Embryonic facial prominence (tissue), 1 donor: ENCODE measurements around the gene KCTD12.

Experiments
- DNase-seq: peaks from one replicate; pipeline ENCODE4 v3.0.0-alpha.2; 2016; ENCODE audit errors: extremely low spot score

KCTD12 gene

GRCh38 chr13:76853921-76854608 lies 32.1 kb downstream of the KCTD12 start:
- DNase-seq: no peak

GRCh38 chr13:76853481-76853880 lies 32.7 kb downstream of the KCTD12 start:
- no peak for DNase-seq

DNA sequence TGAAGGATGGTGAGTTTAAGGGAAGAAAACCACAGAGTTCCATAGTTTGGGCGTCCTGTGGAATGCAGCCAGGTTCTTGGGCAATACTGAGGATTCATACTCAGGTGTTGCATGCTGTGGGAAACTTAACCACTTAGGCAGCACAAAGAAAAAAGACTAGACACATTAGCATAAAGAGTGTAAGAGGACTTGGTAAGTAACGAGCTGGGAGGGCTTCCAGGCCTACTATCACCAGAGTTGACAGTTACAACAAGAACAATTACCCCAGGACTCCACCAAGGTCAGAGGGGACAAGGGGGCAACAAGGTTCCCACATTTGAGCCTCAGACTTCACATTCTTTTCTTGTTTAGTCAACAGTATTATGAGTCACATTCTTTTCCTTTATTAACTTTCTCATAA lies 33.2 kb downstream of the KCTD12 start:
- DNase-seq: no peak

- no peak for DNase-seq
These were observed 34.2 kb downstream of the KCTD12 start for GRCh38 chr13:76851961-76852360.

DNA sequence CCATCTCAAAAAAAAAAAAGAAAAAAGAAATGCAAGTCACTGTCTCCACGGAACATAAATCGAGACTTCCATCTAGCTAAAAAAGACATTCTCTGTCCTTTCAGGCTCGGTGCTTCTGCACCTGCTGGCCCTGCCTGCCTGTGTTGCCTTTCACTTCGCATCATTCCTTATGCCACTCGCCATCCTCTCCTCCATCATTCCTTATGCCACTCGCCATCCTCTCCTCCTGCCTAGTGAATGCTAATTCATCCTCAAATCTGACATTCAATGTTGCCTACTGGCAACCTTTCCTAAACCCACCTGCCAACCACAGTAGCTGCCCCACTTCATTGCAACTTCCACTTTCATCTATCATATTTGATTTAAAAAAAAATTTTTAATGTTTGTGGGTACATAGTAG lies 36.7 kb downstream of the KCTD12 start:
- DNase-seq: no peak

- no peak for DNase-seq
These were observed 37.6 kb downstream of the KCTD12 start for GRCh38 chr13:76848596-76848995.

DNA sequence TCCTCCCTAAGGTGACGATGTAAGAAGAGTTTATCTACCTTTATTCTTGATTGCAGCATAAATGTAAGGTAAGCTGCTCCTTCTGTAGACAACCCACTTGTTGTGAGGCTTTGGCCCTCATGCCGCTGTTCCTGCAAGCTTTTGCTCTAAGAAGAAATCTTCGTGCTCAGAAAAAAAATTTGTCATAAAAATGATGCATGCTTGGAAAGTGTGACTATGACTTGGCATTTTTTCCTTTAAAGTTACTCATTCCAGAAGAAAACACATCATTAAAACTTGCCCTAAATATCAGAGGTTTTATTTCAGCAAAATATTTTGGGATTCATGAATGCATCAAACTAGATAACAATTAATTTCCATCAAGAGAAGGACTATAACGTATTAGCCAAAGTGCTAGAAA lies 39.8 kb downstream of the KCTD12 start:
- DNase-seq: no peak

DNA sequence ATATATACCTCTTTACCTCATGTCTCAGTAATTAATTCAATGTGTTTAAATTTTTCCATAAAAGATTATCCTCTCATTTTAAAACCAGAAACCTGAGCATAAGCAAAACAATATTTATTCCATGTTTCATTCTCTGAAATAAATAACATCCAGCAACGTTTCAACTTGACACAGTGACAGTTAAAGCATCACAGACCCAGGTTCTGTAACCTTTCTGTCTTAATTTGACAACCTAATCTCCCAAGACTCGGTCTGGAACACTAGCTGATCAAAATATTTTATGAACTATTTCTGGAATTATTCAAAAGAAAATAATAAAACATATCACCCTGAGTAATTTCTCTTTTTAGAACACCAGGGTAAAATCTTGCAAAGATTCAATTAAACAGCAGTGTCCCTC lies 40.3 kb downstream of the KCTD12 start:
- no peak for DNase-seq

GRCh38 chr13:76845367-76845766 lies 40.8 kb downstream of the KCTD12 start:
- DNase-seq: no peak

GRCh38 chr13:76837801-76838200 lies 48.4 kb downstream of the KCTD12 start:
- DNase-seq: no peak

DNA sequence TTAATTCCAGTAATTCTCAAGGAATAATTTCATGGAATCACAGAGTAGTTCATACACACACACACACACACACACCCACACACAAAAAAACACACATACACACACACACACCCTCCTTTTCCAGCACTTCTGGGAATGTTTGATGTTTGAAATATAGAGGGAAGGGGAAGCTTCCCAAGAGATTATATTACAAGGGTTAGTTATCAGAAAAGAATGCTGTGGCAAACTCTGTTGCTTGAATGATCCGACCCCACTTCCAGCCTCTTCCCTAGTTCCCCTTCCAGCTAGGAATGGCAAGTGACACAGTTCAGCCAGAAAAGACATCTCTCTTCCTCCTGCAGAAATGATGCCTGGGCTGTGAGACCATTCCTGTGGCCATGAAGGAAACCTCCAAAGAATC lies 49.9 kb downstream of the KCTD12 start:
- no peak for DNase-seq

- no peak for DNase-seq
These were observed 52.7 kb downstream of the KCTD12 start for GRCh38 chr13:76833441-76833954.

GRCh38 chr13:76832258-76832988 lies 53.8 kb downstream of the KCTD12 start:
- DNase-seq: no peak

GRCh38 chr13:76830805-76831204 lies 55.4 kb downstream of the KCTD12 start:
- DNase-seq: no peak
